B cell (primary cell): Measurements from ENCODE around the gene ECE2.
A peak's percentile ranks its signal among the peaks of the same experiment; 100 is the strongest.

Source experiments
- CTCF ChIP-seq: fragments of 200-600 bp; IDR thresholded peaks from one replicate; pipeline ENCODE4 v1.8.0; 2022; ENCODE audit warnings: antibody characterized with exemption, mild to moderate bottlenecking
- EZH2 ChIP-seq: IDR thresholded peaks from 2 replicates; pipeline ENCODE4 v1.6.1; 2012; ENCODE audit warnings: borderline replicate concordance, low read depth, mild to moderate bottlenecking, moderate library complexity, low read length; ENCODE audit not compliant: insufficient read depth, poor library complexity, severe bottlenecking

GRCh38 chr3:184241447-184242296 lies 34.1 kb upstream of the ECE2 start:
- TF ChIP-seq CTCF, result peak; percentile 10
- TF ChIP-seq EZH2, result no peak
